WTC11 (cell line): ENCODE data around the gene THSD8.

Experiments used
- ESRRA ChIP-seq: sonication (generic); formaldehyde crosslinking; IDR thresholded peaks from 2 replicates; pipeline ENCODE4 v1.8.1; 2022; ENCODE audit warnings: mild to moderate bottlenecking, missing genetic modification reagents, borderline replicate concordance
- ETV6 ChIP-seq: sonication (generic); formaldehyde crosslinking; IDR thresholded peaks from 2 replicates; pipeline ENCODE4 v1.8.1; 2022; ENCODE audit warnings: mild to moderate bottlenecking, missing genetic modification reagents
- FOXJ3 ChIP-seq: sonication (generic); formaldehyde crosslinking; IDR thresholded peaks from 2 replicates; pipeline ENCODE4 v1.9.0; 2021; ENCODE audit warnings: missing genetic modification reagents, mild to moderate bottlenecking, borderline replicate concordance
- MYBL2 ChIP-seq: sonication (generic); formaldehyde crosslinking; IDR thresholded peaks from 2 replicates; pipeline ENCODE4 v1.8.1; 2023; ENCODE audit warnings: mild to moderate bottlenecking, moderate library complexity, missing genetic modification reagents
- ZNF138 ChIP-seq: sonication (generic); formaldehyde crosslinking; conservative IDR thresholded peaks from 2 replicates; pipeline ENCODE4 v1.8.1; 2022; ENCODE audit warnings: mild to moderate bottlenecking, moderate library complexity, missing genetic modification reagents
- TF ChIP-seq, protein P1 (sequence below): fragments of 200-600 bp; IDR thresholded peaks from 2 replicates; pipeline ENCODE4 v1.8.0; 2022; ENCODE audit warnings: antibody characterized with exemption

DNA sequence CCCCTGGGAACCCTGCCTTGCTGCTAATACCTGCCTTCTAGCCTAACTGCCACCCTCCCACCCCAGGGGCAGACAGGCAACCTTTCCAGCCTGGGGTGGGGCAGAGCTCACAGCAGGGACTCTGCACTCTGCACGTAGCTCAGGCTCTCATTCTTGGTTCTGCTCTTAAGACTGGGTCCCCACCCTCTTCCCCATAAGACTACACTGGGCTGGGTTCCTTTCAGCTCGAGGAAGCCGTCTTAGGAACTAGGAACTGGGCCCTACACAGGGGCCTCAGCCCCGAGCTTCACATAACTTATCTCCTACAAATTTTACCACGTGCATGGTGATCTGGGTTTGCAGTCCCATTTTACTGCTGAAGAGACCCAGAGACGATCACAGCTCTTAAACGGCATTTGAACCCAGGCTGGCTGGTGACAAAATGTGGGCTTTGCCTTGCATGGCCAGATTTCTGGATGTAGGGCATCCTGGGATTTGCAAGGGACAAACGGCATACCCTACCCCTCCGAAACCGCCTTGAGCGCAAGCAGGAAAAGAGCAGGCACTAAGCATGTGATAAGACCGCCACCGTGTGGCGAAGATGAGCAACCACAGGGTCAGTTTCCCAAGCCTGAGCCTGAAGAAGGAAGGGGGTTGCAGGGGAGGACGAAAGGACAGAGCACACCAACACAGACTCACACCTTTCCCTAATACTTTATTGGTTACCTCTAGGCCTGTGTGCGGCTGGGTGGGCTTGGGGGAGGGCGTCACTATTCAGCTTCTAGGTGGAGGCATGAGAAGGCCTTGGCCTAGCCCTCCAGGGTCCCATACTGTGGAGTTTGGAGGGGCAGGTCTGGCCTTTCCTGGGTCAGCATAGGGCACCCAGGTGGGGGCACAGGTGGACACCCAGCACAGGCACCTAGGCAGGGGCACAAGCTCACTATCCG is 5.5 kb upstream of the THSD8 start:
- TF ChIP-seq, protein P1, sequence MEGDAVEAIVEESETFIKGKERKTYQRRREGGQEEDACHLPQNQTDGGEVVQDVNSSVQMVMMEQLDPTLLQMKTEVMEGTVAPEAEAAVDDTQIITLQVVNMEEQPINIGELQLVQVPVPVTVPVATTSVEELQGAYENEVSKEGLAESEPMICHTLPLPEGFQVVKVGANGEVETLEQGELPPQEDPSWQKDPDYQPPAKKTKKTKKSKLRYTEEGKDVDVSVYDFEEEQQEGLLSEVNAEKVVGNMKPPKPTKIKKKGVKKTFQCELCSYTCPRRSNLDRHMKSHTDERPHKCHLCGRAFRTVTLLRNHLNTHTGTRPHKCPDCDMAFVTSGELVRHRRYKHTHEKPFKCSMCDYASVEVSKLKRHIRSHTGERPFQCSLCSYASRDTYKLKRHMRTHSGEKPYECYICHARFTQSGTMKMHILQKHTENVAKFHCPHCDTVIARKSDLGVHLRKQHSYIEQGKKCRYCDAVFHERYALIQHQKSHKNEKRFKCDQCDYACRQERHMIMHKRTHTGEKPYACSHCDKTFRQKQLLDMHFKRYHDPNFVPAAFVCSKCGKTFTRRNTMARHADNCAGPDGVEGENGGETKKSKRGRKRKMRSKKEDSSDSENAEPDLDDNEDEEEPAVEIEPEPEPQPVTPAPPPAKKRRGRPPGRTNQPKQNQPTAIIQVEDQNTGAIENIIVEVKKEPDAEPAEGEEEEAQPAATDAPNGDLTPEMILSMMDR, result peak; percentile 84
- TF ChIP-seq MYBL2, result no peak
- TF ChIP-seq ESRRA, result no peak
- no peak for TF ChIP-seq FOXJ3
- TF ChIP-seq ZNF138 (CRISPR knock-in tag), result no peak
- peak; percentile 63; the same call in 1 of the 2 replicates for TF ChIP-seq ETV6
